M059J (cell line): Measurements from ENCODE around the gene LCN10. TPM values are rescaled to one million over a fixed set of nuclear protein-coding genes. Genes with fewer than 3 reads are reported as not detected.
"Not testable (repeated sequence)": the region's sequence is repeated elsewhere in the genome, so short reads cannot be mapped to it uniquely, and the experiment has no call there.

Experiments used
- DNase-seq: peaks from one replicate; pipeline ENCODE4 v3.0.0-alpha.2; 2012; ENCODE audit warnings: low read depth
- total RNA-seq: library from RNA; depleted of rRNA; stranded (reverse); fragments of >200 nt; shearing (Covaris generic); gene quantifications from 2 replicates; pipeline ENCODE4 v1.2.3, GENCODE V29; 2014; rRNA removed

Gene LCN10
- total RNA-seq = not detected in 2 replicates

GRCh38 chr9:136742591-136743391 lies at the start of gene LCN10:
Gene LCN10 (minus strand): TSS chr9:136742940. CDS start chr9:136742903, 37 bp downstream.
- DNase-seq = no peak

GRCh38 chr9:136791516-136792276 lies 49.0 kb upstream of the LCN10 start:
- peak; percentile 27 for DNase-seq

GRCh38 chr9:136790640-136791515 lies 48.1 kb upstream of the LCN10 start, which contains the start of gene TMEM141:
Gene TMEM141 (plus strand): TSS chr9:136791344. CDS start chr9:136791371, 27 bp downstream.
- peak; percentile 98 for DNase-seq

GRCh38 chr9:136789523-136789937 lies 46.8 kb upstream of the LCN10 start:
- DNase-seq = no peak

- DNase-seq = not testable (repeated sequence)
These were observed 46.1 kb upstream of the LCN10 start for GRCh38 chr9:136788644-136789522.

- DNase-seq = peak; percentile 59
These were observed 45.1 kb upstream of the LCN10 start for GRCh38 chr9:136787690-136788400.

DNA sequence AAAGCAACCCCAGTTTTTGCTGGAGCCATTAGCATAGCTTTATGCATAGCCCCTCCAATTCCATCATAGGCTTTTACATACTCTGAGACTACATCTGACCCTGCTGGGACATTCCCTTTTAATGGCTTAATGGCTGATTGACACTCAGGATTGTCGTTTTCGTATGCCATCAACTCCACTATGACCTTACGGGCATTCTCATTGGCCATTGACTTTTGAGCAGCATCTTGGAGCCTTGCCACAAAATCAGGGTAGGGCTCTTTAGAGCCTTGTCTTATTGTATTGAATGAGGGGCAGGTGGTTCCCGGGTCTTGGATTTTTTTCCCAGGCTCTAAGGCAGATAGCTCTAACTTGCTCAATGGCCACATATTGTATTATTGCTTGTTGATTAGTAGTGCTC lies 44.2 kb upstream of the LCN10 start:
- not testable (repeated sequence) for DNase-seq

- DNase-seq = no peak
These were observed 43.7 kb upstream of the LCN10 start for GRCh38 chr9:136786451-136786850.

- not testable (repeated sequence) for DNase-seq
These were observed 43.0 kb upstream of the LCN10 start for GRCh38 chr9:136785565-136786355.

- no peak for DNase-seq
These were observed 42.2 kb upstream of the LCN10 start for GRCh38 chr9:136784997-136785361.

- DNase-seq = no peak
These were observed 41.7 kb upstream of the LCN10 start for GRCh38 chr9:136784249-136784996.

GRCh38 chr9:136782452-136782851 lies 39.7 kb upstream of the LCN10 start:
- DNase-seq = no peak

GRCh38 chr9:136779808-136780207 lies 37.1 kb upstream of the LCN10 start:
- DNase-seq = no peak

- DNase-seq = no peak
These were observed 34.6 kb upstream of the LCN10 start for GRCh38 chr9:136777359-136777758.

DNA sequence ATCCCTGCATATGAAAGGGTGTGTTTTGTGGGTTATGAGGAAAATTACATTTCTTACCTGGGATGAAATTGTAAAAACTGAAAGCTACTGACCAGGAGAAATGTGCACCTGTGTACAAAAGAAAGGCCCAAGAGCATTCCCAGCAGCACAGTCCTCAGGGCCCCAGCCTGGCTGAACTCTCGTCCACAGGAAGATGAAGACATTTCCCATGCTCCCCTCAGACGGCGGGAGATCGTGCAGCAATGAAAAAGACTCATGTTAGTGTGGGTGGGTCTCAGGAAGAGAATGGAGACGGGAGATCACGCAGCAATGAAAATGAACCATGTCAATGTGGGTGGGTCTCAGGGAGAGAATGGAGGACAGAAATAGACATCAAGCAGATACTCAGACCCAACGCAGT lies 34.2 kb upstream of the LCN10 start:
- DNase-seq = no peak

- DNase-seq = no peak
These were observed 32.5 kb upstream of the LCN10 start for GRCh38 chr9:136775191-136775590.

DNA sequence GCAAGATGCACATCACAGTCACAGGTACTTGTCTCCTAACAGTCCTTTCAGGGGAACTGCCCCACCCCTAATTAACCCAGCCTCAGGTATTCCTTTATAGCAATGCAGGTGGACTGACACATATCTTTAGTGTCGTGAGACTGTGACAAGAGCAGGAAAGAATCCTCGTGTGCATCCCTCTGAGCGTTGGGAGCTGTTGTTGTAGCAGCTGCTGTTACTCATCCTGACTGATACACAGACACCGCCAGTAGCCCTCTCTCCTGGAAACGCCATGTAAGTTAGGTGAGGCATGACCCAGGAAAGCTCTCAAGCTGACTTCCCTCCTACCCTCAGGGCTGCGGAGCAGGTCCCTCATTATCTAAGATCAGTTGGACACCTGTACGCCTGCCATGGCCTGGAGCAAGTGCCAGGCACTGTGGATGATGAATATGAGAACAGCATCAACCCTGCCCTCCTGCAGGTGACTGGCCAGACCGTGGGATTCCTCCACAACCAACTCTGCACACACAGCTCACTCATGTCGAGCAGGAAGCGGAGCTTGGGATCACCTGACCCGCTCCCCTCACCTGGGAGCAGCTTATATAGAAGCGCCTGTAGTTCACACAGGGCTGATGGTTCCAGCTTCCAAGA lies 31.8 kb upstream of the LCN10 start:
- no peak for DNase-seq

DNA sequence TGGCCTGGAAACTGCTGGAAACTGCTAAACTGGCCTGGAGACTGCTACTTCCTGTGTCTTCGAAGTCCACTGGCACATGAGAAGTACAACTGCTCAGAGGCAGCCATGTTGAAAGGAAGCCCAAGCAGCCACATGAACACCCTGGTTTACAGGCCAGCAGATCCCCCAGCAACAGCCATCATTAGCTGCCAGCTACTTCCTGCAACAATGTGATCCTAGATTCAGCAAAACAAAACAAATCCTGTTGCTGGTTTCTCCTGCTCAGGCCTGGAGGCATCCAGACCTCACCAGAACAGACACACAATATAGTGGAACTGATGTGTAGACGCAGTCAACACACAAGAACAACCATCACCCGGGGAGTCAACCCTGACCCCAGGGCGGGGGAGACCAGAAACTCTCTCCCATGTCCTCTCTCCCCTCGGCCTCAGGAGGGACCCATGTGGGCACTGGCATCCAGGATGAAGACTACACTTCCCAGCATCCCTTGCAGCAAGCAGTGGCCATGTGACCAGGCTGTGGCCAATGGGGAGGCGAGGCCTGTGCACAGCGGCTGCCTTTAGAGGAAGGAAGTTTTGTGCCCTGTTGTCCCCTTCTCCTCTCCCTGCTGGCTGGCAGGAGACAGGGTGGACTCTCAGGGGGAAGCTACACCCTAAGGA lies 30.8 kb upstream of the LCN10 start:
- no peak for DNase-seq
